Measurements from ENCODE around the gene RAB5IF. TPM values are rescaled to one million over a fixed set of nuclear protein-coding genes. Genes with fewer than 3 reads are reported as not detected.
"Not testable (repeated sequence)": the region's sequence is repeated elsewhere in the genome, so short reads cannot be mapped to it uniquely, and the experiment has no call there.

Gene RAB5IF, protein sequence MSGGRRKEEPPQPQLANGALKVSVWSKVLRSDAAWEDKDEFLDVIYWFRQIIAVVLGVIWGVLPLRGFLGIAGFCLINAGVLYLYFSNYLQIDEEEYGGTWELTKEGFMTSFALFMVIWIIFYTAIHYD
- total RNA-seq = 10 to 100 TPM; 58.1 to 59.7 TPM
- 100 to 1,000 TPM; 113 to 141 (median 138) TPM for polyA plus RNA-seq
- total RNA-seq = 5.6 to 12.8 (median 6.5) reads per million in 6 experiments

DNA sequence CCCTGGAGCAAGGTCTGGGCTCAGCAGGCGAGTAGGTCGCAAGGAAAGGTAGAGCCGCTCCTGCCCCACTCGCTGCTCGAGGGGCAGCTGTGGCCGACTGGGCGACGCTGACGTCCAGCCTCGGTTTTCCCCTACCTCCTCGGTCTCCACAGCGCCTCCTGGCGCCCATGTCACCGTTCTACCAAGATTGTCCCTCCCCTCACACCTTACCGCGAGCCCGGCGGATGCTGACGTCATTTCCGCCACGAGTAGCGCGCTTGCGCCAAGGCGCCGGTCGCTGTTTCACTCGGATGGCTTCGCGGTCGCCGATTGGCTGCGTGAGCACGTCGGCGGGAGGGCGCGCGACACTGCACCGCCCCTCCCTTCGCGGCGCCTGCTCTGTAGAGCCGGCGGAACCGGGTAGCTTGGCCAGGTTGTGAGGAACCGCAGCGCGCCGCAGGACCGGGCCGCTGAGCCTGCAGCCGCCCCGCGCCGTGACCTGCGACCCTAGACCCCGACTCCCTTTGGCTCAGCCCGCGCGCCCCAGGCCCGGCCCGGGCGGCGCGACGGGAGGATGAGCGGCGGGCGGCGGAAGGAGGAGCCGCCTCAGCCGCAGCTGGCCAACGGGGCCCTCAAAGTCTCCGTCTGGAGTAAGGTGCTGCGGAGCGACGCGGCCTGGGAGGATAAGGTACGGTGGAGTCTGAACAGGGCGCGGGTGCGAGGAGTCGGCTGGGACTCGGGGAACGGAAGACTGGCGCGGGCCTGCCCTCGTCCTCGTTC is at the start of gene RAB5IF:
RAB5IF (plus strand) TSS at position 381 of the 759 bp plus-strand sequence; CDS start at position 554, 173 bp downstream.
- peak; percentile 97 to 99 (median 99) for DNase-seq
- H3K4me1 Mint-ChIP-seq = peaks cover 15 to 45% (median 26%) of the 10 kb centered on the region in 4 donors
- ATAC-seq = peak; percentile 90 to 92
- POLR2A ChIA-PET = interaction anchor here (0.6 to 25.2 kb wide), 26 partner anchors 10 to 651 kb away, joined by 3 to 448 read pairs (median 4); partner anchors contain the start of genes DSN1, NDRG3, SCAND1 and SLA2
- H3K36me3 Mint-ChIP-seq = peaks cover 0 to 28% (median 5%) of the 10 kb centered on the region in 3 donors
- no peaks in the 10 kb centered on the region for H3K27me3 Mint-ChIP-seq
- H3K9me3 Mint-ChIP-seq = no peaks in the 10 kb centered on the region
- H3K27ac Mint-ChIP-seq = peak within 1 kb of the TSS; percentile 92 to 99 (median 96)
- H3K4me3 Mint-ChIP-seq = peak within 1 kb of the TSS; percentile 92 to 98 (median 96)

DNA sequence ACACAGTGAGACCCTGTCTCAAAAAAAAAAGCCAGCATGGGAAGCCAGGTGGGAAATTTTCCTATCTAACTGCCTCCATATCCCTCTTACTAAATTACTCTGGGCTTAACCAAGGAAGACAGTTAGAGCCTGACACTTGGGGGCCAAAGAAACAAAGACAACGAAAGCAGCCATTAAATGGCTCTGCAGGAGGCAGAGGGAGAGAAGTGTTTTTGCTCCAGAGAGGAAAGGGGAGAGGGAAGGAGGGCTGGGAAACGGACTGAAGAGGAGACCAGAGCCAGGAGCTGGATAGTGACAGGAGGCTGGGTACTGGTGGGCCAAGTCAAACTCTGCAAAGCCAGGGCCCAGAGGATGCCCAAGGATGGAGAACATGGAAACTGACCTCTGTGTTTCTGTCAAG is 42.9 kb upstream of the RAB5IF start:
- H3K27me3 Mint-ChIP-seq = no peaks in the 10 kb centered on the region
- peaks cover 2 to 19% (median 10%) of the 10 kb centered on the region in 4 donors for H3K4me1 Mint-ChIP-seq
- DNase-seq = peak in 1 of 10 donors; percentile 46
- H3K36me3 Mint-ChIP-seq = peaks cover 0 to 12% (median 7%) of the 10 kb centered on the region in 3 donors
- no peak for ATAC-seq
- H3K9me3 Mint-ChIP-seq = peaks cover 0 to 11% (median 2%) of the 10 kb centered on the region in 9 donors
- peak overlapping the region in 1 of 10 donors; percentile 38 for H3K4me3 Mint-ChIP-seq
- H3K27ac Mint-ChIP-seq = peak overlapping the region in 3 of 10 donors; percentile 25 to 80 (median 57)
- POLR2A ChIA-PET = interaction anchor here (0.6 to 1.1 kb wide), 3 partner anchors 8 to 190 kb away, joined by 3 to 8 read pairs (median 4); no protein-coding TSS in a partner anchor

DNA sequence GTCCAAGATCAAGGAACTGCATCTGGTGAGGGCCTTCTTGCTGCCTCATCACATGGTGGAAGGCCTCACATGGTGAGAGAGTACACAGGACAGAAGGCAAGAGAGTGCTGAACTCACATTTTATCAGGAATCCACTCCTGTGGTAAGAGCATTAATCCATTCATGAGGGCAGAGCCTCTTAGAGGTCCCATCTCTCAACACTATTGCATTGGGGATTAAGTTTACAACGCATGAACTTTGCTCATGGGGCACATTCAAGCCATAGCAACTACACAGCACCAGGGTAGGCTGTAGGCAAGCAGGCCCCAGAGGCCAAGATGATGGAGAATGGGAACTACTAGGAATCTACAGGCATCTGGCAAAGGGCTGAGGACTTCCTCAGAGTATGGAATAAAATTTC is 42.2 kb upstream of the RAB5IF start:
- peak overlapping the region in 3 of 10 donors; percentile 30 to 49 (median 32) for H3K27ac Mint-ChIP-seq
- peaks cover 0 to 12% (median 7%) of the 10 kb centered on the region in 3 donors for H3K36me3 Mint-ChIP-seq
- peaks cover 2 to 19% (median 10%) of the 10 kb centered on the region in 4 donors for H3K4me1 Mint-ChIP-seq
- no peak overlapping the region for H3K4me3 Mint-ChIP-seq
- H3K27me3 Mint-ChIP-seq = no peaks in the 10 kb centered on the region
- DNase-seq (no peak), ATAC-seq (no peak)
- POLR2A ChIA-PET = no interaction called here
- H3K9me3 Mint-ChIP-seq = peaks cover 0 to 11% (median 2%) of the 10 kb centered on the region in 9 donors

DNA sequence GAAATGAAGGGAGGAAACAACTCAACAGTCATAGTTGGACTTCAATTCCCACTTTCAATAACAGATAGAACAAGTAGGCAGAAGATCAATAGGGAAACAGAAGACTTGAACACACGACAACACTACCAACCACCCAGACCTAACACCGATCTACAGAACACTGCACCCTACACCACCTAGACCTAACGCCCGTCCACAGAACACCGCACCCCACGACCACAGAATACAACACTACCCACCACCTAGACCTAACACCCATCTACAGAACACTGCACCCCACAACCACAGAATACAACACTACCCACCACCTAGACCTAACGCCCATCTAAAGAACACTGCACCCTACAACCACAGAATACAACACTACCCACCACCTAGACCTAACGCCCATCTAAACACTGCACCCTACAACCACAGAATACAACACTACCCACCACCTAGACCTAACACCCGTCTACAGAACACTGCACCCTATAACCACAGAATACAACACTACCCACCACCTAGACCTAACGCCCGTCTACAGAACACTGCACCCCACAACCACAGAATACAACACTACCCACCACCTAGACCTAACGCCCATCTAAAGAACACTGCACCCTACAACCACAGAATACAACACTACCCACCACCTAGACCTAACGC is 41.4 kb upstream of the RAB5IF start:
- ATAC-seq, POLR2A ChIA-PET, H3K27me3 Mint-ChIP-seq: not testable (repeated sequence)
- H3K36me3 Mint-ChIP-seq = peaks cover 0 to 12% (median 7%) of the 10 kb centered on the region in 3 donors
- peaks cover 0 to 11% (median 2%) of the 10 kb centered on the region in 9 donors for H3K9me3 Mint-ChIP-seq
- peaks cover 2 to 19% (median 10%) of the 10 kb centered on the region in 4 donors for H3K4me1 Mint-ChIP-seq
- peak in 1 of 10 donors; percentile 44 for DNase-seq
- peak overlapping the region in 2 of 10 donors; percentile 15 to 28 for H3K4me3 Mint-ChIP-seq
- peak overlapping the region in 6 of 10 donors; percentile 25 to 82 (median 65) for H3K27ac Mint-ChIP-seq

DNA sequence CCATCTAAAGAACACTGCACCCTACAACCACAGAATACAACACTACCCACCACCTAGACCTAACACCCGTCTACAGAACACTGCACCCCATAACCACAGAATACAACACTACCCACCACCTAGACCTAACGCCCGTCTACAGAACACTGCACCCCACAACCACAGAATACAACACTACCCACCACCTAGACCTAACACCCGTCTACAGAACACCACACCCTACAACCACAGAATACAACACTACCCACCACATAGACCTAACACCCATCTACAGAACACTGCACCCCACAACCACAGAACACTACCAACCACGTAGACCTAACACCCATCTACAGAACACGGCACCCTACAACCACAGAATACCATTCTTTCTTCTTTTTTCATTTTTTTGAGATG is 40.9 kb upstream of the RAB5IF start:
- Mint-ChIP-seq H3K4me1 (peaks cover 5 to 19% (median 10%) of the 10 kb centered on the region in 4 donors), H3K27ac (peak overlapping the region in 5 of 10 donors; percentile 0 to 75 (median 37)), H3K9me3 (peaks cover 0 to 11% (median 2%) of the 10 kb centered on the region in 9 donors), H3K4me3 (peak overlapping the region in 2 of 10 donors; percentile 26 to 73), H3K36me3 (peaks cover 0 to 12% (median 7%) of the 10 kb centered on the region in 3 donors)
- H3K27me3 Mint-ChIP-seq, POLR2A ChIA-PET, ATAC-seq, DNase-seq: not testable (repeated sequence)

DNA sequence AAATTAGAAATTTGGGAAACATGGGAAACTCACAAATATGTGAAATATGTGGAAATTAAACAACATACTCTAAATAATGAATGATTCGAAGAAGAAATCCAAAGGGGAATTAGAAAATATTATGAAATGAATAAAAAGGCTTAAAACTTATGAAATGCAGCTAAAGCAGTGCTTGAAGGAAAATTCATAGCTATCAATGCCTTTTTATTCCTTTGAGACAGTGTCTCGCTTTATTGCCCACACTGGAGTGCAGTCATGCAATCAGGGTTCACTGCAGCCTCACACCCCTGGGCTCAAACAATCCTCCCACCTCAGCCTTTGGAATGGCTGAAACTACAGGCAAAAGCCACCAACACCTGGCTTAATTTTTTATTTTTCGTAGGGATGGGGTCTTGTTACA is 40.1 kb upstream of the RAB5IF start:
- peak overlapping the region in 1 of 10 donors; percentile 75 for H3K27ac Mint-ChIP-seq
- POLR2A ChIA-PET = interaction anchor here (18.2 kb wide), 1 partner anchor 29 kb away, joined by 448 read pairs; the partner anchor contains the start of gene RAB5IF
- H3K4me3 Mint-ChIP-seq = no peak overlapping the region

DNA sequence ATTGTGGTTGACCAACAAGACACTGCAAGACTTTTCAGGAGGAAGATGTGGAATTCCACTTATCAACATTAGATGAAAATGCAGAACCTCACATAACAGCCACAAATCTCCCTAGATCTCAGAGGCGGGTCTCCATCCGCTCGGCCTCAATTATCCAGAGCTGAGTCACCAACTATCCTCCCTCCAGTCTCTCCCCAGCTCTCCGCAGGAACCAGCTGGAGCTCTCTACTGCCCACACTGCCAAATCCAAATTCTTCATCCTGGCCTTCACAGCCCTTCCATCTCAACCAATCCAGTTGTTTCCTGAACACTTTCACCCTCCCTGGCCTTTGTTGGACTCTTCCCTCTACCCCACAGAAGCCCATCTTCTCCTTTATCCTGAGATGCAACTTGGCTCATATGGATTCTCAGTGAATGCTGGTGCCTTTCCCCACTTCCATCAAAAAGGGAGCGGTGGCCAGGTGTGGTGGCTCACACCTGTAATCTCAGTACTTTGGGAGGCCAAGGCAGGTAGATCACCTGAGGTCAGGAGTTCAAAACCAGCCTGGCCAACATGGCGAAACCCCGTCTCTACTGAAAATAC is 35.6 kb upstream of the RAB5IF start:
- POLR2A ChIA-PET = interaction anchor here (18.2 kb wide), 1 partner anchor 25 kb away, joined by 448 read pairs; the partner anchor contains the start of gene RAB5IF
- peaks cover 15 to 30% (median 23%) of the 10 kb centered on the region in 4 donors for H3K4me1 Mint-ChIP-seq
- ATAC-seq = no peak
- no peaks in the 10 kb centered on the region for H3K27me3 Mint-ChIP-seq
- no peak for DNase-seq
- peak overlapping the region in 1 of 10 donors; percentile 29 for H3K4me3 Mint-ChIP-seq
- H3K27ac Mint-ChIP-seq = peak overlapping the region in 9 of 10 donors; percentile 48 to 98 (median 76)
- H3K9me3 Mint-ChIP-seq = peaks cover 0 to 8% (median 0%) of the 10 kb centered on the region in 9 donors
- H3K36me3 Mint-ChIP-seq = peaks cover 0 to 7% (median 3%) of the 10 kb centered on the region in 3 donors

More for the DNA sequence above, 40.1 kb upstream of the RAB5IF start:
- no peaks in the 10 kb centered on the region for H3K27me3 Mint-ChIP-seq
- H3K4me1 Mint-ChIP-seq = peaks cover 8 to 19% (median 11%) of the 10 kb centered on the region in 4 donors
- H3K36me3 Mint-ChIP-seq = peaks cover 0 to 12% (median 7%) of the 10 kb centered on the region in 3 donors
- DNase-seq = no peak
- ATAC-seq = no peak
- H3K9me3 Mint-ChIP-seq = peaks cover 0 to 11% (median 2%) of the 10 kb centered on the region in 9 donors

DNA sequence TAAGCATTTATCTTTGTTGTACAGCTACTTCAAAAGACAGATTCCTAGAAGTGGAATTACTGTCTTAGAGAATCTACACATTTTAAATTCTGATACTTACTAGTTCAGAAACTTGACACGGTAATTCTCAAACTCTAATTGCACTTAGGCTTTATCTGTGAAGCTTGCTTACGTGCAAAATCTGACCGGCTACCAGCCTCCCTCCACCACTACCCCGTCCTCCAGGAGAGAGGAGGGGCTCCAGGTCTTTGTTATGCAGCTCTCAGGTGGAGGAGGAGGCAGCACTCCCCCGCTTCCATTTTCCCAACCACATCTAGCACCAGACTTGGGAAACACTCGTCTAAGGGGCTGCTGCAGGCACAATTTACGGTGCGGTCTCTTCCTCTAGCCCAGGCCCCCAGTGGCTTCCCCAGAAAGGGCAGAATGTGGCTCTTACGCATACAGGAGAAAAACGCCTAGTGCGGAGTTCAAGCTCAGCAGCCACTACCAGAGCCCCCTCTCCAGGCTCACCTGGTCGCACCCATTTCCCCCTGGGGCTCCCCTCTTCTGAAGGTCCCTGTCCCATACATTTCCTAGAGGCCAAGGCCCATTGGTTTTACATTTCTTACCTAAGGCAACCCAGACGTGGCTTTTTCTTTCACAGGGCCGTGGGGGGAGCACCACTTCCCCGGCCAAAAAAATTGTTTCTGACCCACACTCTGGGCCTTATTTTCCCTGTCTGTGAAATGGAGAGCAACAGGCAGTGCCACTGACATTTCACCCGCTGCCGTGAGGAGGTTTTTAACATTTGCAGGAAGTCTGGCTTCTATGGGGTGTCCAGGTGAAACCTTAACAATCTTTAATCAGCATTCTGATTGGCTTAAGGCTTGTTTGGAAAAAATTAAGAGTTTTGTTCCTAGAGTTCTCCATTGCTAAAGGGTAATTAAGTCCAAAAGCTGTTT is 33.7 kb upstream of the RAB5IF start:
- DNase-seq = peak in 5 of 10 donors; percentile 13 to 43 (median 23)
- no peaks in the 10 kb centered on the region for H3K27me3 Mint-ChIP-seq
- peaks cover 0 to 1% (median 0%) of the 10 kb centered on the region in 9 donors for H3K9me3 Mint-ChIP-seq
- ATAC-seq = no peak
- H3K27ac Mint-ChIP-seq = peak overlapping the region; percentile 98 to 100 (median 99)
- peaks cover 0 to 3% (median under 1%) of the 10 kb centered on the region in 3 donors for H3K36me3 Mint-ChIP-seq
- H3K4me1 Mint-ChIP-seq = peaks cover 25 to 46% (median 39%) of the 10 kb centered on the region in 4 donors
- POLR2A ChIA-PET = interaction anchor here (0.7 to 18.2 kb wide), 8 partner anchors 10 to 109 kb away, joined by 3 to 448 read pairs (median 6); partner anchors contain the start of genes RAB5IF and SLA2
- peak overlapping the region; percentile 85 to 98 (median 95) for H3K4me3 Mint-ChIP-seq

DNA sequence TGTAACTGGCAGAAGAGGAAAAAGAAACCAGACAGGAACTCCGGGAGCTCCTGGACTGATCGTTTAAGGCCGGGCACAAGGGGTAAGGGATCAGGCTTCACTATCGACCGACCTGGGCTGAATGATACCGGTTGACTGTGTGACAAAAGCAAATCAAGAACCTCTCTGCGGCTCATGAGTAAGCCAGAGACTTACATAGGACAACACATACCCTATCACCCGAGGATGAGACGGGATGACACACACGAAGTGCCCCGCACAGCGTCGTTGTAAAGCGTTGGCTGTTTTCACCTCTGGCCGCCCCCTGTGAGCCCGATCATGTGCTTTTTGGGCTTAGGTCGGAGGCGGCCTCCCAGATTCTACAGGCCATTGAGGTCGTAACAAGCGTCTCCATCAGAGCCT is 32.9 kb upstream of the RAB5IF start:
- no peaks in the 10 kb centered on the region for H3K27me3 Mint-ChIP-seq
- H3K36me3 Mint-ChIP-seq = peaks cover 0 to 3% (median 0%) of the 10 kb centered on the region in 3 donors
- ATAC-seq = peak; percentile 60 to 64
- peak overlapping the region; percentile 85 to 98 (median 95) for H3K4me3 Mint-ChIP-seq
- peaks cover 25 to 50% (median 39%) of the 10 kb centered on the region in 4 donors for H3K4me1 Mint-ChIP-seq
- POLR2A ChIA-PET = interaction anchor here (1.0 to 18.2 kb wide), 10 partner anchors 11 to 1295 kb away, joined by 3 to 448 read pairs (median 4); partner anchors contain the start of genes MMP24OS, RAB5IF and SLA2
- peak in 8 of 10 donors; percentile 49 to 87 (median 66) for DNase-seq
- H3K9me3 Mint-ChIP-seq = no peaks in the 10 kb centered on the region
- peak overlapping the region; percentile 98 to 100 (median 99) for H3K27ac Mint-ChIP-seq

DNA sequence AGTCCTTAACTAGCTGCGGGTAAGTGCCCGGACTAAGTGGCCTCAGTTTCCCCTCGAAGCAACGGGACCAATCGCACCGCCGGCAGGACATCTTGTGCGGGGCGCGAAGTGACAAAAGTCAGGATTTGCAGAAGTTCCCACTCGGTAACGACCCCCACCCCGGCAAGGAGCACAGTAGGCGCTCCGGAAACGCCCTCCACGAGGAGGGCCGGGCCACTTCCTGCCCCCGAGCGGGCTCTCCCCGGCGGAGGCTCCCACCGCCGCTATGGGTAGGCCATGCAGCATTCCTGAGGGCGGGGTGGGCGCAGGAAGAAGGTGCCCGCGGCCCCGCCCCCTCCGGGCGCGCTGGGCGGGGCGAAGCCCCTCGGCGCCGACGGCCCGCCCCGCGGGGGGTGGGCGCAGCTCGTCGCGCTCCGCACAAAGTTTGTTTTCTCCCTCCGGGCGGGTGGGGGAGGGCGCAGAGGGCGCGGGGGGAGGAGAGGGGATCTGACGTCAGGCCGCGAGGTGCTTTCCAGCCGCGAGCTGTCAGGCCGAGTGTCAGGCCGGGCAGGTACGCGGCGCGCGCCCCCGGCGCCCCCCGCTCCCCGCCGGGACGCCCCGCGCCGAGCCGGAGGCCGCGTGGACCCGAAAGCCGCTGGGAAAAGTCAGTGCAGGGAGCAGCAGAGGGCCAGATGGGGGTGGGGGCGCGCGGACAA is 32.3 kb upstream of the RAB5IF start, which contains the start of gene TGIF2:
TGIF2 (plus strand) TSS at position 495 of the 695 bp plus-strand sequence. CDS start 5,178 bp downstream, outside the sequence.
- peak within 1 kb of the TSS; percentile 85 to 98 (median 95) for H3K4me3 Mint-ChIP-seq

More for the DNA sequence above, 32.3 kb upstream of the RAB5IF start, which contains the start of gene TGIF2:
- peak; percentile 86 to 96 (median 95) for DNase-seq
- no peaks in the 10 kb centered on the region for H3K9me3 Mint-ChIP-seq
- POLR2A ChIA-PET = interaction anchor here (0.6 to 18.2 kb wide), 12 partner anchors 11 to 1295 kb away, joined by 3 to 448 read pairs (median 3); partner anchors contain the start of genes MMP24OS, RAB5IF and SLA2
- no peaks in the 10 kb centered on the region for H3K27me3 Mint-ChIP-seq
- H3K36me3 Mint-ChIP-seq = peaks cover 0 to 8% (median 0%) of the 10 kb centered on the region in 3 donors
- ATAC-seq = peak; percentile 71 to 75
- peaks cover 25 to 54% (median 39%) of the 10 kb centered on the region in 4 donors for H3K4me1 Mint-ChIP-seq
- H3K27ac Mint-ChIP-seq = peak within 1 kb of the TSS; percentile 98 to 100 (median 99)
